Measurements from ENCODE around the gene TDRD9.

GRCh38 chr14:103890052-103890371, 38.2 kb upstream of the TDRD9 start:
- no peak for TF ChIP-seq CTCF (IDR thresholded peaks at IDR 0.05)
- TF ChIP-seq POLR2A (IDR thresholded peaks at IDR 0.05; ENCODE audit: low read depth), result no peak
- no peak for TF ChIP-seq POLR2AphosphoS5 (IDR thresholded peaks at IDR 0.05)
- TF ChIP-seq EP300 (IDR thresholded peaks at IDR 0.05), result no peak

Data from esophagus muscularis mucosa (tissue), 4 donors.